Progenitor cell of endocrine pancreas (in vitro differentiated cells): ENCODE data around the gene CLN5. TPM values are rescaled to one million over a fixed set of nuclear protein-coding genes. Genes with fewer than 3 reads are reported as not detected.
"Not testable (repeated sequence)": the region's sequence is repeated elsewhere in the genome, so short reads cannot be mapped to it uniquely, and the experiment has no call there.

ENCODE experiments used
- DNase-seq: peaks from one replicate; pipeline ENCODE4 v3.0.0; 2021; ENCODE audit warnings: low spot score; ENCODE audit not compliant: unreplicated experiment
- H3K27ac Mint-ChIP-seq: 2 replicates; pipeline ENCODE4 v1.8.0; 2021; ENCODE audit warnings: mild to moderate bottlenecking, moderate library complexity, mixed read lengths
- H3K27me3 Mint-ChIP-seq: 2 replicates; pipeline ENCODE4 v1.8.0; 2021; ENCODE audit warnings: mixed read lengths
- H3K36me3 Mint-ChIP-seq: 2 replicates; pipeline ENCODE4 v1.8.0; 2022; ENCODE audit warnings: mixed read lengths; ENCODE audit not compliant: insufficient read depth
- H3K4me1 Mint-ChIP-seq: 2 replicates; pipeline ENCODE4 v1.8.0; 2021; ENCODE audit warnings: low read depth, mixed read lengths
- H3K4me3 Mint-ChIP-seq: 2 replicates; pipeline ENCODE4 v1.8.0; 2021; ENCODE audit warnings: low read depth, mild to moderate bottlenecking, moderate library complexity, mixed read lengths
- H3K9me3 Mint-ChIP-seq: 2 replicates; pipeline ENCODE4 v1.8.0; 2021; ENCODE audit warnings: low read depth, mixed read lengths
- CTCF ChIP-seq: fragments of 200-600 bp; sonication (generic); IDR thresholded peaks from one replicate; pipeline ENCODE4 v1.5.0; 2021; ENCODE audit warnings: antibody characterized with exemption, mild to moderate bottlenecking; ENCODE audit not compliant: unreplicated experiment
- total RNA-seq: library from RNA; stranded (reverse); gene quantifications from 2 replicates; pipeline ENCODE4 v1.2.1, GENCODE V29; 2021

The CLN5 gene
- total RNA-seq, 1 donor from 2014 or later = 21.4 TPM

GRCh38 chr13:76994281-76994680, 2.4 kb downstream of the CLN5 start:
- Mint-ChIP-seq H3K27ac (peak overlapping the region; percentile 21), H3K4me3 (peak overlapping the region; percentile 35), H3K4me1 (peaks cover 13% of the 10 kb centered on the region), H3K36me3 (peaks cover 13% of the 10 kb centered on the region), H3K9me3 (no peaks in the 10 kb centered on the region), H3K27me3 (no peaks in the 10 kb centered on the region)
- no peak for TF ChIP-seq CTCF
- no peak for DNase-seq

GRCh38 chr13:77000475-77000874, 8.6 kb downstream of the CLN5 start:
- DNase-seq = no peak
- Mint-ChIP-seq H3K4me3 (no peak overlapping the region), H3K27me3 (no peaks in the 10 kb centered on the region), H3K36me3 (peaks cover 24% of the 10 kb centered on the region), H3K9me3 (no peaks in the 10 kb centered on the region), H3K4me1 (no peaks in the 10 kb centered on the region), H3K27ac (no peak overlapping the region)
- TF ChIP-seq CTCF = no peak

GRCh38 chr13:77001540-77001939, 9.7 kb downstream of the CLN5 start:
- H3K27me3 Mint-ChIP-seq = no peaks in the 10 kb centered on the region
- H3K27ac Mint-ChIP-seq = no peak overlapping the region
- no peak overlapping the region for H3K4me3 Mint-ChIP-seq
- no peaks in the 10 kb centered on the region for H3K4me1 Mint-ChIP-seq
- no peak for DNase-seq
- H3K9me3 Mint-ChIP-seq = no peaks in the 10 kb centered on the region
- peaks cover 21% of the 10 kb centered on the region for H3K36me3 Mint-ChIP-seq
- TF ChIP-seq CTCF = no peak

- Mint-ChIP-seq H3K4me1 (no peaks in the 10 kb centered on the region), H3K9me3 (no peaks in the 10 kb centered on the region), H3K27me3 (no peaks in the 10 kb centered on the region), H3K27ac (no peak overlapping the region), H3K4me3 (no peak overlapping the region), H3K36me3 (peaks cover 20% of the 10 kb centered on the region)
- TF ChIP-seq CTCF = no peak
- DNase-seq = no peak
Observed at GRCh38 chr13:77001963-77002587, 10.2 kb downstream of the CLN5 start.

- H3K27ac Mint-ChIP-seq = no peak overlapping the region
- peaks cover 20% of the 10 kb centered on the region for H3K36me3 Mint-ChIP-seq
- no peak overlapping the region for H3K4me3 Mint-ChIP-seq
- TF ChIP-seq CTCF = peak; percentile 66
- no peaks in the 10 kb centered on the region for H3K4me1 Mint-ChIP-seq
- H3K9me3 Mint-ChIP-seq = no peaks in the 10 kb centered on the region
- no peak for DNase-seq
- no peaks in the 10 kb centered on the region for H3K27me3 Mint-ChIP-seq
Observed at GRCh38 chr13:77002590-77003190, 10.8 kb downstream of the CLN5 start.

- not testable (repeated sequence) for H3K27ac Mint-ChIP-seq, H3K4me1 Mint-ChIP-seq, H3K4me3 Mint-ChIP-seq, H3K27me3 Mint-ChIP-seq, H3K9me3 Mint-ChIP-seq, DNase-seq
- H3K36me3 Mint-ChIP-seq = peaks cover 26% of the 10 kb centered on the region
Observed at GRCh38 chr13:77008337-77008736, 16.5 kb downstream of the CLN5 start.
